Measurements from ENCODE around the gene KRT4. TPM values are rescaled to one million over a fixed set of nuclear protein-coding genes. Genes with fewer than 3 reads are reported as not detected.

KRT4 gene
- total RNA-seq, 1 experiment from 2014 or later = not detected

GRCh38 chr12:52801773-52802172, 12.1 kb downstream of the KRT4 start:
- Histone ChIP-seq H3K27ac (ENCODE audit: insufficient read length, low read depth, low read length) (no peak overlapping the region), H2AK5ac (ENCODE audit: insufficient read length, low read length) (no peak overlapping the region), H3K4ac (ENCODE audit: low read depth, low read length) (no peak overlapping the region), H3K9ac (ENCODE audit: extremely low read depth, insufficient read length, low read length) (no peak overlapping the region), H3T11ph (ENCODE audit: low read length) (no peak overlapping the region), H4K8ac (replicated peaks; ENCODE audit: insufficient read length, low read depth, low read length) (no peak overlapping the region), H2BK120ac (ENCODE audit: low read depth, low read length, poor library complexity, severe bottlenecking) (no peak overlapping the region), H2BK12ac (ENCODE audit: insufficient read length, low read depth, low read length) (no peak overlapping the region), H3K27me3 (ENCODE audit: insufficient read depth, low read length) (no peaks in the 10 kb centered on the region), H4K91ac (ENCODE audit: insufficient read length, low read depth, low read length) (no peak overlapping the region), H3K4me2 (ENCODE audit: insufficient read depth, insufficient read length, low read length) (no peak overlapping the region), H3K9me3 (ENCODE audit: control insufficient read depth, low read depth, low read length) (no peaks in the 10 kb centered on the region), H4K5ac (ENCODE audit: insufficient read length, low read depth, low read length) (no peak overlapping the region), H4K20me1 (ENCODE audit: control insufficient read depth, insufficient read depth, insufficient read length) (peaks cover 3% of the 10 kb centered on the region), H3K14ac (ENCODE audit: insufficient read depth, low read length) (no peak overlapping the region), H3K18ac (ENCODE audit: insufficient read length, low read depth, low read length) (no peak overlapping the region), H2BK5ac (ENCODE audit: insufficient read length, low read length) (no peak overlapping the region), H3K4me1 (ENCODE audit: insufficient read depth, low read length) (peaks cover 10% of the 10 kb centered on the region; the same call in 1 of the 2 replicates), H2AFZ (ENCODE audit: low read length) (no peak overlapping the region), H3K79me1 (ENCODE audit: insufficient read depth, low read depth, low read length, poor library complexity, severe bottlenecking) (no peaks in the 10 kb centered on the region), H3K23me2 (ENCODE audit: insufficient read length, low read depth, low read length, poor library complexity, severe bottlenecking) (no peaks in the 10 kb centered on the region), H3K56ac (ENCODE audit: insufficient read length, low read depth, low read length) (no peak overlapping the region), H2BK20ac (ENCODE audit: low read depth, low read length, poor library complexity, severe bottlenecking) (no peak overlapping the region), H3K79me2 (ENCODE audit: insufficient read depth, low read length) (no peaks in the 10 kb centered on the region), H3K23ac (ENCODE audit: insufficient read length, low read depth, low read length) (no peak overlapping the region), H2BK15ac (ENCODE audit: low read depth, low read length) (no peak overlapping the region)
- no peak overlapping the region for H3K4me3 Mint-ChIP-seq
- H3K9me3 Mint-ChIP-seq = no peaks in the 10 kb centered on the region
- no peak for DNase-seq
- no peak overlapping the region for H3K27ac Mint-ChIP-seq
- no peaks in the 10 kb centered on the region for H3K27me3 Mint-ChIP-seq (ENCODE audit: low read depth)
- H3K4me1 Mint-ChIP-seq = peaks cover 35 to 41% of the 10 kb centered on the region in 2 experiments
- no peaks in the 10 kb centered on the region for H3K36me3 Mint-ChIP-seq (ENCODE audit: insufficient read depth in 1 of 3, low read depth in 3 of 3)
- no peak for TF ChIP-seq CTCF (conservative IDR thresholded peaks at IDR 0.05)
- WGBS (ENCODE audit: extremely low coverage, insufficient read length, low lambda C conversion rate) = no CpG with 5 or more reads among the region's 3 CpGs

Measured in H9 (cell line).